Endothelial cell of umbilical vein (primary cell): ENCODE results near the gene TTC33. TPM values are rescaled to one million over a fixed set of nuclear protein-coding genes. Genes with fewer than 3 reads are reported as not detected.
A peak's percentile ranks its signal among the peaks of the same experiment; 100 is the strongest.

Experiments used
- BruUV-seq: library from RNA; stranded (reverse); fragments of 400-500 nt; replicated peaks from 2 replicates; lab custom pipeline; 2021; lab: Mats Ljungman, UMichigan
- CTCF ChIA-PET: fragments of 300-600, 350-600 bp; sonication (Branson Sonifier 250); formaldehyde crosslinking; loops from one replicate; lab custom pipeline; 2021; ENCODE audit warnings: antibody characterized with exemption, inconsistent platforms; lab: Charles Lee
- POLR2A ChIA-PET: fragments of 300-600, 350-600 bp; sonication (Branson Sonifier 250); formaldehyde crosslinking; loops from one replicate; lab custom pipeline; 2021; ENCODE audit warnings: antibody characterized with exemption, inconsistent platforms; lab: Charles Lee
- DNase-seq: peaks from one replicate; pipeline ENCODE4 v3.0.0-alpha.2; 2011; ENCODE audit warnings: low read depth, low spot score
- FAIRE-seq: peaks from 2 replicates; lab custom pipeline; 2011; peaks lifted over from hg19 to GRCh38; lab: Jason Lieb, UNC
- H2AFZ ChIP-seq: 2 replicates; pipeline ENCODE4 v1.6.0; 2012; ENCODE audit warnings: low read depth, low read length, control low read depth, inconsistent platforms
- H3K27ac ChIP-seq: 2 replicates; pipeline ENCODE4 v1.5.1; 2011; ENCODE audit warnings: low read depth, mild to moderate bottlenecking, control low read depth, low read length, moderate library complexity; ENCODE audit not compliant: insufficient read depth
- H3K27me3 ChIP-seq, 2 experiments: 2 replicates each; pipeline versions ENCODE4 v1.6.0 to v1.6.1; 2011; ENCODE audit warnings: low read length in 2 of 2, mixed read lengths in 1 of 2; ENCODE audit not compliant: control insufficient read depth in 2 of 2, insufficient read depth in 2 of 2
- H3K36me3 ChIP-seq, 2 experiments: 2 replicates in 1 of 2; 3 replicates in 1 of 2; pipeline ENCODE4 v1.5.1; 2011; ENCODE audit warnings: low read length in 2 of 2, mild to moderate bottlenecking in 1 of 2, moderate library complexity in 1 of 2; ENCODE audit not compliant: control insufficient read depth in 2 of 2, insufficient read depth in 2 of 2; ENCODE audit errors: extremely low read depth in 1 of 2
- H3K4me1 ChIP-seq: 3 replicates; pipeline ENCODE4 v1.5.1; 2011; ENCODE audit warnings: mild to moderate bottlenecking, low read length; ENCODE audit not compliant: control insufficient read depth, insufficient read depth; ENCODE audit errors: extremely low read depth
- H3K4me2 ChIP-seq: 2 replicates; pipeline ENCODE4 v1.6.1; 2011; ENCODE audit warnings: low read length, control low read depth, mixed read lengths; ENCODE audit not compliant: insufficient read depth
- H3K4me3 ChIP-seq, 3 experiments: fragments of 200-600 bp in 1 of 3; sonication (generic), shearing (Covaris generic) in 1 of 3; replicated peaks in 1 of 3; 2 replicates each; pipeline ENCODE4 v1.5.1; 2011 to 2016; ENCODE audit warnings: control low read depth in 3 of 3, low read length in 3 of 3, mild to moderate bottlenecking in 2 of 3, inconsistent platforms in 1 of 3, low read depth in 1 of 3, moderate library complexity in 1 of 3; ENCODE audit not compliant: insufficient read depth in 1 of 3
- H3K79me2 ChIP-seq: 2 replicates; pipeline ENCODE4 v1.6.0; 2012; ENCODE audit warnings: low read length, inconsistent platforms; ENCODE audit not compliant: control insufficient read depth, insufficient read depth
- H3K9ac ChIP-seq: replicated peaks from 2 replicates; pipeline ENCODE3; 2011; ENCODE audit warnings: low read length, control low read depth; ENCODE audit not compliant: insufficient read depth; ENCODE audit errors: extremely low read depth
- H3K9me1 ChIP-seq: replicated peaks from 3 replicates; pipeline ENCODE4 v1.6.0; 2011; ENCODE audit warnings: mild to moderate bottlenecking, low read length; ENCODE audit not compliant: control insufficient read depth, insufficient read depth; ENCODE audit errors: extremely low read depth
- H3K9me3 ChIP-seq: replicated peaks from 2 replicates; pipeline ENCODE4 v1.5.1; 2012; ENCODE audit warnings: low read length, inconsistent platforms; ENCODE audit not compliant: control insufficient read depth, insufficient read depth
- H4K20me1 ChIP-seq: replicated peaks from 2 replicates; pipeline ENCODE3; 2011; ENCODE audit warnings: mild to moderate bottlenecking, low read length; ENCODE audit not compliant: control insufficient read depth, insufficient read depth; ENCODE audit errors: extremely low read depth
- EZH2 ChIP-seq: IDR thresholded peaks from 2 replicates; pipeline ENCODE4 v1.6.1; 2012; ENCODE audit warnings: borderline replicate concordance, low read depth, mild to moderate bottlenecking, moderate library complexity, low read length, inconsistent platforms; ENCODE audit not compliant: severe bottlenecking
- FOS ChIP-seq: IDR thresholded peaks from 2 replicates; pipeline ENCODE4 v1.6.1; 2011; ENCODE audit warnings: mild to moderate bottlenecking, low read length, moderate library complexity, borderline replicate concordance; ENCODE audit not compliant: insufficient read depth
- GATA2 ChIP-seq: IDR thresholded peaks from 2 replicates; pipeline ENCODE4 v1.7.0; 2011; ENCODE audit warnings: low read depth, mild to moderate bottlenecking, moderate library complexity, mixed read lengths, low read length; ENCODE audit not compliant: insufficient read length, insufficient read depth
- JUN ChIP-seq: IDR thresholded peaks from 2 replicates; pipeline ENCODE4 v1.6.1; 2011; ENCODE audit warnings: borderline replicate concordance, low read depth; ENCODE audit not compliant: insufficient read length, insufficient read depth
- MAX ChIP-seq: IDR thresholded peaks from 2 replicates; pipeline ENCODE4 v1.6.1; 2011; ENCODE audit not compliant: insufficient read depth, insufficient read length
- MYC ChIP-seq: IDR thresholded peaks from one replicate; pipeline ENCODE4 v1.6.1; 2011; ENCODE audit warnings: mild to moderate bottlenecking, low read depth, low read length
- POLR2A ChIP-seq: IDR thresholded peaks from 2 replicates; pipeline ENCODE4 v1.6.1; 2012; ENCODE audit warnings: low read depth, mild to moderate bottlenecking, control low read depth, low read length
- POLR2AphosphoS5 ChIP-seq: IDR thresholded peaks from 2 replicates; pipeline ENCODE4 v1.6.1; 2012; ENCODE audit warnings: low read depth, mild to moderate bottlenecking, control low read depth, low read length, moderate library complexity; ENCODE audit not compliant: insufficient read depth
- dilution Hi-C: fragments of 300-500 bp; cut with MboI; formaldehyde crosslinking; loops from one replicate; pipeline ENCODE4 v1.15.0; 2019; ENCODE audit warnings: low sequenced_read_pairs; ENCODE audit not compliant: extremely low pct_ligation_motif_present
- intact Hi-C: fragments of 100-400 bp; cut with micrococcal nuclease; formaldehyde crosslinking; loops from one replicate; pipeline ENCODE4 v1.10.0; 2022
- polyA plus RNA-seq, 4 experiments: library from polyadenylated mRNA; depleted of rRNA in 3 of 4; stranded (reverse) in 3 of 4; unstranded in 1 of 4; fragments of >200 nt; gene quantifications; 2 replicates each; pipeline versions ENCODE4 v1.2.1 to v1.2.3, GENCODE V29; 2011 to 2012; ENCODE audit warnings: missing spikeins in 1 of 4
- total RNA-seq: library from RNA; stranded (reverse); gene quantifications from 2 replicates; pipeline ENCODE4 v1.2.3, GENCODE V29; 2021
- TF ChIP-seq, protein P1 (sequence below), 2 donors: IDR thresholded peaks; 1 replicate in 1 of 2; 2 replicates in 1 of 2; pipeline ENCODE4 v1.5.1; 2011; ENCODE audit warnings: low read length in 2 of 2, mild to moderate bottlenecking in 2 of 2, moderate library complexity in 2 of 2, control low read depth in 1 of 2, inconsistent platforms in 1 of 2, low read depth in 1 of 2; ENCODE audit not compliant: insufficient read depth in 1 of 2; ENCODE audit errors: extremely low read depth in 1 of 2

TTC33 gene
- total and polyA plus RNA-seq, 2 donors (not counting 3 experiments of a cell fraction or from before 2014, with no cell fraction given) = 2.2 to 11.7 TPM

- H2AFZ ChIP-seq = no peak overlapping the region
- no TSS peak for BruUV-seq
- H3K79me2 ChIP-seq = no peaks in the 10 kb centered on the region
- H4K20me1 ChIP-seq = no peaks in the 10 kb centered on the region
- H3K27me3 ChIP-seq = no peaks in the 10 kb centered on the region
- no peak overlapping the region for H3K4me2 ChIP-seq
- DNase-seq = no peak
- no peak overlapping the region for H3K4me3 ChIP-seq
- intact Hi-C loops = loop anchor here (1.0 to 10.0 kb wide), 5 partner anchors 17 to 606 kb away; partner anchors contain the start of gene PTGER4
- peak overlapping the region; percentile 92 for H3K27ac ChIP-seq
- dilution Hi-C loops = no loop called here
- ChIA-PET CTCF (interaction anchor here (1.0 to 1.2 kb wide), 2 partner anchors 18 to 604 kb away, joined by 3 read pairs; no protein-coding TSS in a partner anchor), POLR2A (no interaction called here)
- no peaks in the 10 kb centered on the region for H3K36me3 ChIP-seq
- H3K4me1 ChIP-seq = peaks cover 25% of the 10 kb centered on the region
- no peak for FAIRE-seq
- no peaks in the 10 kb centered on the region for H3K9me1 ChIP-seq
- H3K9me3 ChIP-seq = no peaks in the 10 kb centered on the region
- no peak overlapping the region for H3K9ac ChIP-seq
- TF ChIP-seq, protein P1, sequence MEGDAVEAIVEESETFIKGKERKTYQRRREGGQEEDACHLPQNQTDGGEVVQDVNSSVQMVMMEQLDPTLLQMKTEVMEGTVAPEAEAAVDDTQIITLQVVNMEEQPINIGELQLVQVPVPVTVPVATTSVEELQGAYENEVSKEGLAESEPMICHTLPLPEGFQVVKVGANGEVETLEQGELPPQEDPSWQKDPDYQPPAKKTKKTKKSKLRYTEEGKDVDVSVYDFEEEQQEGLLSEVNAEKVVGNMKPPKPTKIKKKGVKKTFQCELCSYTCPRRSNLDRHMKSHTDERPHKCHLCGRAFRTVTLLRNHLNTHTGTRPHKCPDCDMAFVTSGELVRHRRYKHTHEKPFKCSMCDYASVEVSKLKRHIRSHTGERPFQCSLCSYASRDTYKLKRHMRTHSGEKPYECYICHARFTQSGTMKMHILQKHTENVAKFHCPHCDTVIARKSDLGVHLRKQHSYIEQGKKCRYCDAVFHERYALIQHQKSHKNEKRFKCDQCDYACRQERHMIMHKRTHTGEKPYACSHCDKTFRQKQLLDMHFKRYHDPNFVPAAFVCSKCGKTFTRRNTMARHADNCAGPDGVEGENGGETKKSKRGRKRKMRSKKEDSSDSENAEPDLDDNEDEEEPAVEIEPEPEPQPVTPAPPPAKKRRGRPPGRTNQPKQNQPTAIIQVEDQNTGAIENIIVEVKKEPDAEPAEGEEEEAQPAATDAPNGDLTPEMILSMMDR (IDR thresholded peaks at IDR 0.05; ENCODE audit: extremely low read depth in 1 of 2, insufficient read depth in 1 of 2, low read depth in 1 of 2, low read length in 2 of 2) = no peak
- TF ChIP-seq JUN (no peak), MAX (no peak), FOS (no peak), EZH2 (no peak), MYC (no peak), GATA2 (no peak), POLR2A (no peak), POLR2AphosphoS5 (no peak)
Observed at GRCh38 chr5:40552981-40553380, 202.8 kb downstream of the TTC33 start.
